H1 (cell line): ENCODE results near the gene WDR59. TPM values are rescaled to one million over a fixed set of nuclear protein-coding genes. Genes with fewer than 3 reads are reported as not detected.

Source experiments
- CTCF ChIA-PET: fragments of 300-600 bp; sonication (Branson Sonifier 250); formaldehyde crosslinking; loops from one replicate; lab custom pipeline; 2021; ENCODE audit not compliant: partially characterized antibody; lab: Charles Lee
- POLR2A ChIA-PET: fragments of 300-600 bp; sonication (Branson Sonifier 250); formaldehyde crosslinking; loops from one replicate; lab custom pipeline; 2021; ENCODE audit warnings: inconsistent platforms; ENCODE audit not compliant: partially characterized antibody; lab: Charles Lee
- DNase-seq, 2 experiments: peaks; one replicate each; pipeline versions ENCODE4 v3.0.0 to v3.0.0-alpha.2; 2010 to 2022; ENCODE audit warnings: low spot score in 2 of 2, low read depth in 1 of 2, mixed read lengths in 1 of 2
- FAIRE-seq: peaks from 2 replicates; lab custom pipeline; 2011; peaks lifted over from hg19 to GRCh38; lab: Jason Lieb, UNC
- H2AFZ ChIP-seq: 2 replicates; pipeline ENCODE4 v1.8.1; 2012; ENCODE audit warnings: low read length, inconsistent platforms
- H2AK5ac ChIP-seq: 2 replicates; pipeline ENCODE4 v1.6.1; 2013; ENCODE audit warnings: low read depth, low read length
- H2BK120ac ChIP-seq: replicated peaks from 2 replicates; pipeline ENCODE3; 2013; ENCODE audit warnings: low read depth, low read length, inconsistent platforms
- H2BK12ac ChIP-seq: 2 replicates; pipeline ENCODE4 v1.6.1; 2013; ENCODE audit warnings: low read depth, low read length
- H2BK15ac ChIP-seq: 2 replicates; pipeline ENCODE4 v1.6.1; 2013; ENCODE audit warnings: low read length
- H2BK20ac ChIP-seq: 2 replicates; pipeline ENCODE4 v1.6.1; 2013; ENCODE audit warnings: low read length
- H2BK5ac ChIP-seq: 2 replicates; pipeline ENCODE4 v1.6.1; 2013; ENCODE audit warnings: low read depth, low read length
- H3K14ac ChIP-seq: 2 replicates; pipeline ENCODE4 v1.6.1; 2013; ENCODE audit warnings: inconsistent platforms; ENCODE audit not compliant: insufficient read length
- H3K18ac ChIP-seq: 2 replicates; pipeline ENCODE4 v1.6.1; 2013; ENCODE audit warnings: low read length; ENCODE audit errors: extremely low read depth
- H3K23ac ChIP-seq: 2 replicates; pipeline ENCODE4 v1.6.1; 2013; ENCODE audit warnings: inconsistent platforms; ENCODE audit not compliant: insufficient read length
- H3K23me2 ChIP-seq: 2 replicates; pipeline ENCODE4 v1.6.1; 2013; ENCODE audit warnings: low read depth, low read length
- H3K27ac ChIP-seq: 2 replicates; pipeline ENCODE4 v1.6.1; 2011; ENCODE audit warnings: low read depth, low read length, inconsistent platforms
- H3K27me3 ChIP-seq, 4 experiments: replicated peaks in 1 of 4; 1 replicate in 1 of 4; 2 replicates in 3 of 4; pipeline versions ENCODE4 v1.6.1 to v1.8.1; 2011 to 2013; ENCODE audit warnings: low read length in 3 of 4, mild to moderate bottlenecking in 3 of 4, inconsistent platforms in 2 of 4, mixed read lengths in 2 of 4, moderate library complexity in 1 of 4; ENCODE audit not compliant: control insufficient read depth in 3 of 4, insufficient read depth in 3 of 4; ENCODE audit errors: extremely low read depth in 1 of 4
- H3K36me3 ChIP-seq, 4 experiments: 2 replicates each; pipeline versions ENCODE4 v1.6.1 to v1.8.1; 2011 to 2013; ENCODE audit warnings: mild to moderate bottlenecking in 4 of 4, low read length in 3 of 4, moderate library complexity in 2 of 4, control low read depth in 1 of 4, inconsistent platforms in 1 of 4; ENCODE audit not compliant: insufficient read depth in 4 of 4, control insufficient read depth in 2 of 4
- H3K4ac ChIP-seq: replicated peaks from 2 replicates; pipeline ENCODE3; 2013; ENCODE audit warnings: low read length, low read depth, mixed read lengths, inconsistent platforms; ENCODE audit not compliant: insufficient read length
- H3K4me1 ChIP-seq, 4 experiments: replicated peaks in 1 of 4; 1 replicate in 1 of 4; 2 replicates in 3 of 4; pipeline versions ENCODE4 v1.6.1 to v1.8.1; 2011 to 2013; ENCODE audit warnings: low read length in 3 of 4, inconsistent platforms in 2 of 4, mixed read lengths in 1 of 4; ENCODE audit not compliant: insufficient read depth in 4 of 4, control insufficient read depth in 3 of 4
- H3K4me2 ChIP-seq, 2 experiments: 2 replicates each; pipeline versions ENCODE4 v1.6.1 to v1.8.1; 2011 to 2013; ENCODE audit warnings: low read depth in 2 of 2, low read length in 2 of 2, control low read depth in 1 of 2, inconsistent platforms in 1 of 2, mild to moderate bottlenecking in 1 of 2; ENCODE audit not compliant: insufficient read depth in 1 of 2
- H3K4me3 ChIP-seq, 4 experiments: fragments of 200-600, 300-600 bp in 1 of 4; sonication (generic), shearing (Covaris generic), sonication (Bioruptor Twin) in 1 of 4; 2 replicates each; pipeline versions ENCODE4 v1.5.1 to v1.8.1; 2011 to 2016; ENCODE audit warnings: low read length in 4 of 4, low read depth in 3 of 4, control low read depth in 2 of 4, inconsistent platforms in 2 of 4, mild to moderate bottlenecking in 2 of 4, mixed read lengths in 1 of 4, moderate library complexity in 1 of 4; ENCODE audit not compliant: insufficient read depth in 2 of 4; ENCODE audit errors: extremely low read depth in 1 of 4
- H3K56ac ChIP-seq: replicated peaks from 2 replicates; pipeline ENCODE3; 2013; ENCODE audit warnings: low read depth, mild to moderate bottlenecking, mixed read lengths, low read length, inconsistent platforms; ENCODE audit not compliant: insufficient read length
- H3K79me1 ChIP-seq: 2 replicates; pipeline ENCODE4 v1.6.1; 2013; ENCODE audit warnings: low read depth, low read length, control low read depth
- H3K79me2 ChIP-seq, 2 experiments: 2 replicates each; pipeline versions ENCODE4 v1.6.1 to v1.8.1; 2012 to 2013; ENCODE audit warnings: low read length in 2 of 2, mild to moderate bottlenecking in 2 of 2, inconsistent platforms in 1 of 2; ENCODE audit not compliant: insufficient read depth in 2 of 2, control insufficient read depth in 1 of 2
- H3K9ac ChIP-seq, 4 experiments: replicated peaks in 1 of 4; 1 replicate in 1 of 4; 2 replicates in 3 of 4; pipeline versions ENCODE4 v1.6.1 to v1.8.1; 2011 to 2013; ENCODE audit warnings: low read depth in 3 of 4, low read length in 3 of 4, control low read depth in 2 of 4, mild to moderate bottlenecking in 2 of 4, moderate library complexity in 2 of 4, inconsistent platforms in 1 of 4; ENCODE audit errors: extremely low read depth in 1 of 4
- H3K9me3 ChIP-seq, 2 experiments: 2 replicates each; pipeline versions ENCODE4 v1.6.1 to v1.8.1; 2012 to 2013; ENCODE audit warnings: mild to moderate bottlenecking in 2 of 2, moderate library complexity in 2 of 2, control low read depth in 1 of 2, inconsistent platforms in 1 of 2, low read depth in 1 of 2, low read length in 1 of 2, mixed read lengths in 1 of 2; ENCODE audit not compliant: insufficient read depth in 2 of 2
- H4K20me1 ChIP-seq, 2 experiments: replicated peaks in 1 of 2; 2 replicates each; pipeline versions ENCODE3 to v1.8.1; 2011 to 2013; ENCODE audit warnings: inconsistent platforms in 2 of 2, low read length in 2 of 2, mild to moderate bottlenecking in 1 of 2; ENCODE audit not compliant: insufficient read depth in 2 of 2, control insufficient read depth in 1 of 2
- H4K5ac ChIP-seq: 2 replicates; pipeline ENCODE4 v1.6.1; 2013; ENCODE audit warnings: low read length, low read depth, mixed read lengths, inconsistent platforms; ENCODE audit not compliant: insufficient read length
- H4K8ac ChIP-seq: 2 replicates; pipeline ENCODE4 v1.8.0; 2013; ENCODE audit warnings: mild to moderate bottlenecking, moderate library complexity, low read length, inconsistent platforms; ENCODE audit not compliant: insufficient read depth; ENCODE audit errors: extremely low read depth
- H4K91ac ChIP-seq: replicated peaks from 2 replicates; pipeline ENCODE3; 2013; ENCODE audit warnings: low read length, mixed read lengths, inconsistent platforms; ENCODE audit not compliant: insufficient read length
- ASH2L ChIP-seq: fragments of 200-600, 300-600 bp; sonication (generic); IDR thresholded peaks from one replicate; pipeline ENCODE4 v1.7.1; 2017; ENCODE audit warnings: low read length
- CBX5 ChIP-seq: fragments of 300-800, 300-1000 bp; sonication (generic); IDR thresholded peaks from 2 replicates; pipeline ENCODE4 v1.7.1; 2016; ENCODE audit warnings: antibody characterized with exemption, low read length, low read depth
- CBX8 ChIP-seq: fragments of 300-800, 300-1000 bp; sonication (generic); IDR thresholded peaks from 2 replicates; pipeline ENCODE4 v1.7.1; 2016; ENCODE audit warnings: low read depth, low read length, borderline replicate concordance
- CHD2 ChIP-seq: IDR thresholded peaks from 2 replicates; pipeline ENCODE4 v1.6.1; 2012; ENCODE audit warnings: low read length, improper control_type of control experiment
- RNF2 ChIP-seq: fragments of 200-900, 300-1000 bp; sonication (generic); IDR thresholded peaks from 2 replicates; pipeline ENCODE4 v1.7.1; 2016; ENCODE audit warnings: borderline replicate concordance, low read depth, mild to moderate bottlenecking, antibody characterized with exemption, low read length; ENCODE audit not compliant: poor library complexity, severe bottlenecking; ENCODE audit errors: missing control alignments
- SAP30 ChIP-seq: fragments of 300-600 bp; sonication (generic); IDR thresholded peaks from 2 replicates; pipeline ENCODE4 v1.7.1; 2012; ENCODE audit warnings: low read length, moderate library complexity, mild to moderate bottlenecking, inconsistent platforms; ENCODE audit not compliant: insufficient read depth, insufficient replicate concordance
- SP2 ChIP-seq: IDR thresholded peaks from 2 replicates; pipeline ENCODE4 v1.6.1; 2012; ENCODE audit warnings: mild to moderate bottlenecking, low read length, inconsistent platforms
- SP4 ChIP-seq: IDR thresholded peaks from 2 replicates; pipeline ENCODE4 v1.6.1; 2012; ENCODE audit warnings: low read length, inconsistent platforms
- YY1 ChIP-seq: IDR thresholded peaks from 2 replicates; pipeline ENCODE4 v1.6.1; 2011; ENCODE audit warnings: low read depth, mild to moderate bottlenecking, low read length
- ZNF274 ChIP-seq: IDR thresholded peaks from 2 replicates; pipeline ENCODE4 v1.7.0; 2012; ENCODE audit warnings: low read length, borderline replicate concordance; ENCODE audit errors: extremely low read depth
- WGBS, 2 experiments: shearing (Covaris generic) in 1 of 2; methylation state at CpG; one replicate each; pipeline versions ENCODE4 v1.1.6 to v1.1.7; 2013 to 2015; ENCODE audit warnings: low lambda C conversion rate in 2 of 2, mixed read lengths in 2 of 2, inconsistent platforms in 1 of 2, low coverage in 1 of 2, missing lambda C conversion rate in 1 of 2; ENCODE audit not compliant: insufficient replicate concordance in 2 of 2, insufficient coverage in 1 of 2, insufficient read length in 1 of 2; ENCODE audit errors: extremely low coverage in 1 of 2, missing lambda C conversion rate in 1 of 2; 5-methylcytosine and 5-hydroxymethylcytosine counted together
- polyA plus RNA-seq, 7 experiments: library from polyadenylated mRNA; depleted of rRNA in 3 of 7; stranded (reverse) in 5 of 7; unstranded in 2 of 7; fragments of >200 nt in 5 of 7; fragments of 200-250 nt in 2 of 7; gene quantifications; 1 replicate in 5 of 7; 2 replicates in 1 of 7; 4 replicates in 1 of 7; pipeline versions ENCODE4 v1.2.1 to v1.2.3, GENCODE V29; 2011 to 2013; ENCODE audit warnings: missing spikeins in 2 of 7, mixed read lengths in 2 of 7
- total RNA-seq: library from RNA; stranded (reverse); fragmentation: NEBNext Ultra II Directional; extraction: Animal tissue kit (Norgen Biotek cat#: 25700); gene quantifications from 2 replicates; pipeline ENCODE4 v1.2.1, GENCODE V29; 2021
- TF ChIP-seq, protein P1 (sequence below): IDR thresholded peaks from 2 replicates; pipeline ENCODE4 v1.6.1; 2012; ENCODE audit warnings: low read length, inconsistent platforms
- TF ChIP-seq, protein P2 (sequence below): IDR thresholded peaks from 2 replicates; pipeline ENCODE4 v1.6.1; 2011; ENCODE audit warnings: low read depth, mild to moderate bottlenecking, low read length; ENCODE audit not compliant: insufficient read depth

Gene WDR59
- total and polyA plus RNA-seq, 2 of the 8 experiments (the other 6 are each of a cell fraction or from before 2014, with no cell fraction given): 84.2 to 124 TPM

DNA sequence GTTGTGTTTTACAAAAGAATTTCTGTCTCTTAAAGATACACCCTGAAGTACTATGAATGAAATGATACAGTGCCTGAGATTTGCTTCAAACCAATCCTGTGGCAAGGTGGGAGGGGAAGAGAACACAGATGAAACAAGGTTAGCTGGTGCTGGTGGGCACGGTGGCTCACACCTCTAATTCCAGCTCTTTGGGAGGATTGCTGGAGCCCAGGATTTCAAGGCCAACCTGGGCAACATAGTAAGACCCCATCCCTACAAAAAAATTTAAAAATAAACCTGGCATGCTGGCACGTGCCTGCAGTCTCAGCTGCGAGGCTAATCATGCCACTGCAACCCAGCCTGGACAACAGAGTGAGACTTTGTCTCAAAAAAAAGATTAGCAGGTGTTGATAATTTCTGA lies 143.0 kb downstream of the WDR59 start:
- ChIA-PET CTCF (interaction anchor here (0.7 to 1.9 kb wide), 4 partner anchors 20 to 25 kb away, joined by 4 to 6 read pairs (median 4); no protein-coding TSS in a partner anchor), POLR2A (interaction anchor here (0.6 kb wide), 1 partner anchor 94 kb away, joined by 3 read pairs; no protein-coding TSS in a partner anchor)
- Histone ChIP-seq H3K23me2 (no peaks in the 10 kb centered on the region), H4K91ac (no peak overlapping the region), H3K4me1 (peaks cover 0 to 3% (median 0%) of the 10 kb centered on the region in 4 experiments; a peak in 2 of 7 replicates), H4K5ac (no peak overlapping the region), H3K4ac (no peak overlapping the region), H2AFZ (no peak overlapping the region), H2BK20ac (no peak overlapping the region), H3K79me1 (no peaks in the 10 kb centered on the region; the same call in 1 of the 2 replicates), H4K8ac (no peak overlapping the region), H3K18ac (no peak overlapping the region), H2BK15ac (no peak overlapping the region), H3K27ac (no peak overlapping the region), H2BK120ac (no peak overlapping the region), H3K27me3 (no peaks in the 10 kb centered on the region), H2BK12ac (no peak overlapping the region), H3K9me3 (no peaks in the 10 kb centered on the region), H2BK5ac (no peak overlapping the region), H3K79me2 (no peaks in the 10 kb centered on the region), H3K9ac (no peak overlapping the region), H2AK5ac (no peak overlapping the region), H4K20me1 (no peaks in the 10 kb centered on the region), H3K4me3 (no peak overlapping the region), H3K56ac (no peak overlapping the region), H3K36me3 (no peaks in the 10 kb centered on the region), H3K14ac (no peak overlapping the region), H3K23ac (no peak overlapping the region), H3K4me2 (no peak overlapping the region)
- no peak for FAIRE-seq
- 80% methylated on average over 3 of the region's 3 CpGs; no CpG with 5 or more reads in 1 of the 2 experiments for WGBS, 2 experiments
- DNase-seq: no peak
- TF ChIP-seq RNF2 (no peak), YY1 (no peak), CHD2 (no peak), SP4 (no peak), SAP30 (no peak), CBX5 (no peak), SP2 (no peak), ASH2L (no peak), CBX8 (no peak), ZNF274 (no peak)
- TF ChIP-seq, protein P1, sequence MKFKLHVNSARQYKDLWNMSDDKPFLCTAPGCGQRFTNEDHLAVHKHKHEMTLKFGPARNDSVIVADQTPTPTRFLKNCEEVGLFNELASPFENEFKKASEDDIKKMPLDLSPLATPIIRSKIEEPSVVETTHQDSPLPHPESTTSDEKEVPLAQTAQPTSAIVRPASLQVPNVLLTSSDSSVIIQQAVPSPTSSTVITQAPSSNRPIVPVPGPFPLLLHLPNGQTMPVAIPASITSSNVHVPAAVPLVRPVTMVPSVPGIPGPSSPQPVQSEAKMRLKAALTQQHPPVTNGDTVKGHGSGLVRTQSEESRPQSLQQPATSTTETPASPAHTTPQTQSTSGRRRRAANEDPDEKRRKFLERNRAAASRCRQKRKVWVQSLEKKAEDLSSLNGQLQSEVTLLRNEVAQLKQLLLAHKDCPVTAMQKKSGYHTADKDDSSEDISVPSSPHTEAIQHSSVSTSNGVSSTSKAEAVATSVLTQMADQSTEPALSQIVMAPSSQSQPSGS: no peak
- TF ChIP-seq, protein P2, sequence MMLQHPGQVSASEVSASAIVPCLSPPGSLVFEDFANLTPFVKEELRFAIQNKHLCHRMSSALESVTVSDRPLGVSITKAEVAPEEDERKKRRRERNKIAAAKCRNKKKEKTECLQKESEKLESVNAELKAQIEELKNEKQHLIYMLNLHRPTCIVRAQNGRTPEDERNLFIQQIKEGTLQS: no peak
